ENCODE measurements around the gene TEX53. TPM values are rescaled to one million over a fixed set of nuclear protein-coding genes. Genes with fewer than 3 reads are reported as not detected.

Gene TEX53
- total RNA-seq, 1 experiment from 2014 or later = not detected

- TF ChIP-seq JUND (IDR thresholded peaks at IDR 0.05) = no peak
- TF ChIP-seq, protein P1, sequence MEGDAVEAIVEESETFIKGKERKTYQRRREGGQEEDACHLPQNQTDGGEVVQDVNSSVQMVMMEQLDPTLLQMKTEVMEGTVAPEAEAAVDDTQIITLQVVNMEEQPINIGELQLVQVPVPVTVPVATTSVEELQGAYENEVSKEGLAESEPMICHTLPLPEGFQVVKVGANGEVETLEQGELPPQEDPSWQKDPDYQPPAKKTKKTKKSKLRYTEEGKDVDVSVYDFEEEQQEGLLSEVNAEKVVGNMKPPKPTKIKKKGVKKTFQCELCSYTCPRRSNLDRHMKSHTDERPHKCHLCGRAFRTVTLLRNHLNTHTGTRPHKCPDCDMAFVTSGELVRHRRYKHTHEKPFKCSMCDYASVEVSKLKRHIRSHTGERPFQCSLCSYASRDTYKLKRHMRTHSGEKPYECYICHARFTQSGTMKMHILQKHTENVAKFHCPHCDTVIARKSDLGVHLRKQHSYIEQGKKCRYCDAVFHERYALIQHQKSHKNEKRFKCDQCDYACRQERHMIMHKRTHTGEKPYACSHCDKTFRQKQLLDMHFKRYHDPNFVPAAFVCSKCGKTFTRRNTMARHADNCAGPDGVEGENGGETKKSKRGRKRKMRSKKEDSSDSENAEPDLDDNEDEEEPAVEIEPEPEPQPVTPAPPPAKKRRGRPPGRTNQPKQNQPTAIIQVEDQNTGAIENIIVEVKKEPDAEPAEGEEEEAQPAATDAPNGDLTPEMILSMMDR (IDR thresholded peaks at IDR 0.05 in 2 of 3, conservative IDR thresholded peaks at IDR 0.05 in 1 of 3; ENCODE audit: borderline replicate concordance in 1 of 3, insufficient read depth in 1 of 3, low read depth in 2 of 3, low read length in 2 of 3) = no peak
- TF ChIP-seq, protein P2, sequence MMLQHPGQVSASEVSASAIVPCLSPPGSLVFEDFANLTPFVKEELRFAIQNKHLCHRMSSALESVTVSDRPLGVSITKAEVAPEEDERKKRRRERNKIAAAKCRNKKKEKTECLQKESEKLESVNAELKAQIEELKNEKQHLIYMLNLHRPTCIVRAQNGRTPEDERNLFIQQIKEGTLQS (IDR thresholded peaks at IDR 0.05) = no peak
- no peak for TF ChIP-seq ELF1 (IDR thresholded peaks at IDR 0.05; ENCODE audit: borderline replicate concordance, low read depth)
Observed at GRCh38 chr9:114616684-114617520, 40.7 kb downstream of the TEX53 start (continued).

DNA sequence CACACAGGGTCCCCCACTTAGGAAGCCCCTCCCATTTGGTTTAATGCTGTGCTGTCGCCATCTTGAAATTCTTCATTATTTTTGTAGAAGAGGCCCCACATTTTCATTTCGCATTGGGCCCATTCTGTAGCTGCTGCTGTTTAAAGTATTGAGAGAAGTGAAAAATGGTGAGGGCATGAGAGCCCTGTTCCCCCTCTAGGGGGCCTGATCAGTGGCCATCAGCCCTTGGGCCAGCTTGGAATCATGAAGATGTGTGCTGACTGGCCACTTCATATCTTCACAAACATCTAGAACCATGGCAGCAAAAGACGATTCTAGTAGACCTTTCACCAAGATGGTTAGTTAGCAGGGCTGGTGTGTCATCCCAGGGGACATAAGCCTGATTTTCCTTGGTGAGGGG lies 43.2 kb downstream of the TEX53 start:
- Histone ChIP-seq H3K4me2 (ENCODE audit: low read length) (no peak overlapping the region), H3K9me2 (ENCODE audit: insufficient read depth) (no peaks in the 10 kb centered on the region)
- POLR2A ChIA-PET = no interaction called here

More for the DNA sequence above, 43.2 kb downstream of the TEX53 start:
- ATAC-seq = no peak
- peaks cover 8% of the 10 kb centered on the region; the same call in 1 of the 2 replicates for H3K79me2 ChIP-seq (ENCODE audit: insufficient read depth, low read length)
- H3K27me3 ChIP-seq (ENCODE audit: insufficient read depth, low read length) = no peaks in the 10 kb centered on the region
- DNase-seq (ENCODE audit: low read depth, low spot score) = no peak
- intact Hi-C loops (cut with micrococcal nuclease) = no loop called here
- H3K36me3 ChIP-seq (ENCODE audit: control insufficient read depth in 1 of 2, insufficient read depth in 2 of 2, low read length in 2 of 2) = no peaks in the 10 kb centered on the region; a peak in 1 of 4 replicates
- ChIA-PET CTCF (interaction anchor here (0.9 kb wide), 1 partner anchor 110 kb away, joined by 3 read pairs; no protein-coding TSS in a partner anchor), RAD21 (ENCODE audit: low non-redundant PET in 1 of 2, low total read pairs in 2 of 2, uncharacterized antibody in 2 of 2, unreplicated experiment in 2 of 2) (no interaction called here)
- H3K4me3 ChIP-seq (replicated peaks in 1 of 2; ENCODE audit: low read depth in 1 of 2, low read length in 2 of 2) = no peak overlapping the region
- no peaks in the 10 kb centered on the region for H4K20me1 ChIP-seq (ENCODE audit: insufficient read depth)
- no peak overlapping the region for H2AFZ ChIP-seq (ENCODE audit: low read depth, low read length, poor library complexity, severe bottlenecking)
- no peak for TF ChIP-seq YY1 (IDR thresholded peaks at IDR 0.05; ENCODE audit: extremely low read depth, insufficient replicate concordance, low read depth, low read length)
- TF ChIP-seq, protein P1 (IDR thresholded peaks at IDR 0.05 in 2 of 3, conservative IDR thresholded peaks at IDR 0.05 in 1 of 3; ENCODE audit: borderline replicate concordance in 1 of 3, insufficient read depth in 1 of 3, low read depth in 2 of 3, low read length in 2 of 3) = peak in 2 of 3 experiments; percentile 17 to 20; a peak in 1 of 6 replicates
- H3K27ac ChIP-seq (ENCODE audit: low read depth, low read length) = no peak overlapping the region
- no peak overlapping the region for H3K9ac ChIP-seq (ENCODE audit: low read length)
- no TSS peak for BruUV-seq (replicated peaks)
- peaks cover 11 to 24% of the 10 kb centered on the region in 2 experiments for H3K4me1 ChIP-seq (ENCODE audit: control insufficient read depth in 1 of 2, insufficient read depth in 2 of 2, low read length in 2 of 2)
- H3K9me3 ChIP-seq (ENCODE audit: control insufficient read depth in 1 of 2, insufficient read depth in 1 of 2, low read depth in 1 of 2, low read length in 2 of 2) = no peaks in the 10 kb centered on the region
